Body of pancreas (tissue), 4 donors: ENCODE measurements around the gene CHST1.

ENCODE experiments used
- CTCF ChIP-seq, 7 experiments: fragments of 450-650 bp in 4 of 7; fragments of 200-600 bp in 3 of 7; sonication (generic) in 3 of 7; IDR thresholded peaks; one replicate each; pipeline ENCODE4 v1.5.1; 2016 to 2019; ENCODE audit warnings: antibody characterized with exemption in 7 of 7
- POLR2A ChIP-seq, 3 donors: fragments of 450-650 bp; IDR thresholded peaks; one replicate each; pipeline ENCODE4 v1.6.1; 2016; ENCODE audit warnings: antibody characterized with exemption in 3 of 3, mild to moderate bottlenecking in 2 of 3

- no peak for TF ChIP-seq CTCF (IDR thresholded peaks at IDR 0.05)
- TF ChIP-seq POLR2A (IDR thresholded peaks at IDR 0.05), result no peak
These were observed 50.1 kb downstream of the CHST1 start for GRCh38 chr11:45615182-45615792.
